HepG2 (cell line): ENCODE data around the gene ARHGAP10. TPM values are rescaled to one million over a fixed set of nuclear protein-coding genes. Genes with fewer than 3 reads are reported as not detected.

Experiments
- ATAC-seq: fragments of 200-7000 bp; cut with Tn5 transposase; 3 replicates; pipeline ENCODE4 v1.9.1; 2020; ENCODE audit warnings: mild to moderate bottlenecking, moderate library complexity
- BruUV-seq: library from RNA; stranded (reverse); fragments of 400-500 nt; replicated peaks from 2 replicates; lab custom pipeline; 2021; lab: Mats Ljungman, UMichigan
- CTCF ChIA-PET: fragments of 300-600 bp; formaldehyde crosslinking; extraction: SDS; loops from one replicate; lab custom pipeline; 2021; ENCODE audit warnings: low total read pairs, inconsistent platforms, low intra/inter-chr PET ratio; lab: Yijun Ruan, JAX
- POLR2A ChIA-PET: fragments of 350-600 bp; sonication (Branson Sonifier 250); formaldehyde crosslinking; loops from one replicate; lab custom pipeline; 2020; ENCODE audit warnings: antibody characterized with exemption, inconsistent platforms; lab: Yijun Ruan, JAX
- DNase-seq: peaks from one replicate; pipeline ENCODE4 v3.0.0-alpha.2; 2015; ENCODE audit warnings: low spot score
- FAIRE-seq: peaks from 3 replicates; lab custom pipeline; 2011; peaks lifted over from hg19 to GRCh38; lab: Jason Lieb, UNC
- H2AFZ ChIP-seq: one replicate; pipeline ENCODE4 v1.6.1; 2011; ENCODE audit warnings: low read length, inconsistent platforms
- H3K27ac ChIP-seq: fragments of 300-600 bp; 3 replicates; pipeline ENCODE4 v1.8.0; 2011; ENCODE audit warnings: mixed run types, mild to moderate bottlenecking, mixed read lengths, low read length, inconsistent platforms; ENCODE audit not compliant: insufficient read depth; ENCODE audit errors: extremely low read length
- H3K27me3 ChIP-seq, 2 experiments: fragments of 200-600 bp in 1 of 2; 2 replicates in 1 of 2; 3 replicates in 1 of 2; pipeline versions ENCODE4 v1.6.0 to v1.8.0; 2011; ENCODE audit warnings: low read length in 2 of 2, mild to moderate bottlenecking in 2 of 2, moderate library complexity in 2 of 2, inconsistent platforms in 1 of 2; ENCODE audit not compliant: insufficient read depth in 2 of 2, control insufficient read depth in 1 of 2
- H3K36me3 ChIP-seq, 2 experiments: fragments of 200-600 bp in 1 of 2; replicated peaks in 1 of 2; 2 replicates in 1 of 2; 3 replicates in 1 of 2; pipeline versions ENCODE4 v1.5.1 to v1.8.0; 2011; ENCODE audit warnings: low read length in 2 of 2, inconsistent platforms in 1 of 2; ENCODE audit not compliant: insufficient read depth in 2 of 2, control insufficient read depth in 1 of 2
- H3K4me1 ChIP-seq: 2 replicates; pipeline ENCODE4 v1.5.1; 2012; ENCODE audit warnings: low read length, inconsistent platforms; ENCODE audit not compliant: insufficient read depth
- H3K4me2 ChIP-seq: 2 replicates; pipeline ENCODE4 v1.6.0; 2011; ENCODE audit warnings: low read depth, low read length, inconsistent platforms
- H3K4me3 ChIP-seq, 3 experiments: fragments of 200-600 bp in 1 of 3; sonication (generic), shearing (Covaris generic) in 1 of 3; replicated peaks in 1 of 3; 2 replicates each; pipeline ENCODE4 v1.5.1; 2011 to 2016; ENCODE audit warnings: low read length in 3 of 3, inconsistent platforms in 2 of 3, low read depth in 2 of 3, mild to moderate bottlenecking in 2 of 3, control low read depth in 1 of 3, mixed read lengths in 1 of 3; ENCODE audit not compliant: insufficient read depth in 1 of 3
- H3K79me2 ChIP-seq: one replicate; pipeline ENCODE4 v1.6.1; 2011; ENCODE audit warnings: low read length, inconsistent platforms; ENCODE audit not compliant: insufficient read depth
- H3K9ac ChIP-seq: 2 replicates; pipeline ENCODE4 v1.6.0; 2011; ENCODE audit warnings: mild to moderate bottlenecking, low read depth, low read length, inconsistent platforms; ENCODE audit not compliant: insufficient read depth
- H3K9me3 ChIP-seq: 2 replicates; pipeline ENCODE4 v1.5.1; 2012; ENCODE audit warnings: mild to moderate bottlenecking, low read length
- H4K20me1 ChIP-seq: 2 replicates; pipeline ENCODE4 v1.6.0; 2011; ENCODE audit warnings: inconsistent platforms, mild to moderate bottlenecking, low read length, moderate library complexity; ENCODE audit not compliant: insufficient read depth
- MAF1 ChIP-seq: sonication (generic); formaldehyde crosslinking; IDR thresholded peaks from 2 replicates; pipeline ENCODE4 v1.5.0; 2020; ENCODE audit warnings: missing genetic modification reagents, borderline replicate concordance
- ZC3H13 ChIP-seq: sonication (generic); formaldehyde crosslinking; IDR thresholded peaks from 2 replicates; pipeline ENCODE4 v1.8.1; 2023; ENCODE audit warnings: mild to moderate bottlenecking, missing genetic modification reagents, moderate library complexity
- ZNF12 ChIP-seq: sonication (generic); formaldehyde crosslinking; IDR thresholded peaks from 2 replicates; pipeline ENCODE4 v1.5.0; 2020; ENCODE audit warnings: missing genetic modification reagents
- ZNF350 ChIP-seq: sonication (generic); formaldehyde crosslinking; IDR thresholded peaks from 2 replicates; pipeline ENCODE4 v1.4.0; 2020; ENCODE audit warnings: mild to moderate bottlenecking, low read depth, missing genetic modification reagents, borderline replicate concordance
- ZNF850 ChIP-seq: sonication (generic); formaldehyde crosslinking; conservative IDR thresholded peaks from 2 replicates; pipeline ENCODE4 v1.9.0; 2021; ENCODE audit warnings: mild to moderate bottlenecking, missing genetic modification reagents
- WGBS: methylation state at CpG from one replicate; pipeline ENCODE4 v1.1.6; 2017; ENCODE audit warnings: low lambda C conversion rate; 5-methylcytosine and 5-hydroxymethylcytosine counted together
- in situ Hi-C: cut with HindIII; loops from 2 replicates; pipeline ENCODE4 v1.10.0; 2017; ENCODE audit warnings: low pct_unique_long_range_greater_than_20kb; ENCODE audit not compliant: extremely low pct_ligation_motif_present
- intact Hi-C: fragments of 100-400 bp; cut with micrococcal nuclease; formaldehyde crosslinking; loops from one replicate; pipeline ENCODE4 v1.10.0; 2022; ENCODE audit not compliant: unreplicated experiment
- polyA plus RNA-seq, 8 experiments: library from polyadenylated mRNA; depleted of rRNA in 3 of 8; stranded (reverse) in 7 of 8; unstranded in 1 of 8; fragments of >200 nt; fragmentation: Illumina TruSeq in 4 of 8; extraction: Trizol in 4 of 8; gene quantifications; 2 replicates each; pipeline versions ENCODE4 v1.2.1 to v1.2.3, GENCODE V29; 2011 to 2016; ENCODE audit warnings: low read depth in 4 of 8, missing spikeins in 1 of 8, mixed read lengths in 1 of 8; ENCODE audit not compliant: insufficient read depth in 1 of 8
- total RNA-seq, 5 experiments: library from RNA; depleted of rRNA; stranded (reverse); fragments of >200 nt; fragmentation: Illumina TruSeq; extraction: Trizol; gene quantifications; 2 replicates each; pipeline ENCODE4 v1.2.3, GENCODE V29; 2016; ENCODE audit warnings: low read depth in 1 of 5
- TF ChIP-seq, protein P1 (sequence below): sonication (generic); formaldehyde crosslinking; IDR thresholded peaks from 2 replicates; pipeline ENCODE4 v1.8.0; 2022; ENCODE audit warnings: missing genetic modification reagents, mild to moderate bottlenecking, inconsistent platforms, borderline replicate concordance
- TF ChIP-seq, protein P2 (sequence below): IDR thresholded peaks from 2 replicates; pipeline ENCODE4 v1.6.1; 2016; ENCODE audit warnings: control low read depth

ARHGAP10 gene
- total and polyA plus RNA-seq, 2 of the 13 experiments (the other 11 are each of a cell fraction or from before 2014, with no cell fraction given) = 0.45 to 1.6 TPM

DNA sequence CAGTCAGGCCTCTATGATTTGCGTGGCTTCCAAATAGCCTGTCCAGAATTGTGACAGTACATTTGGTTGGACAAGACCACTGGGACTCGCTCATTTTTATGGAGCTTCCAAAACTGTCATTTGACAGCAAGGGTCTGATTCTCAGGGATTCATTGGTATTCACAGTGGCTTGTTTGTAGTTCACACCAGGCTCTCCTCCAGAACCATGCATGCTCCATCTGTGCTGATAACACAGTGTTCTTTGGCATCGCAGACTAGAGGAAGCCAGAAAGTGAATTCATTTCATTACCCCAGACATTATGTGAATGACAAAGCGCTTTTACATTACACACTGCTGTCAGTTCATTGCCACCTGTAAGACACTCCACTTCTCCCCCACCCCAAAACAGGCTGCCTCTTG is 208.3 kb downstream of the ARHGAP10 start:
- Histone ChIP-seq H3K36me3 (no peaks in the 10 kb centered on the region), H3K27ac (no peak overlapping the region), H3K4me2 (no peak overlapping the region), H3K79me2 (no peaks in the 10 kb centered on the region), H3K9me3 (no peaks in the 10 kb centered on the region), H3K9ac (no peak overlapping the region), H3K27me3 (no peaks in the 10 kb centered on the region), H2AFZ (no peak overlapping the region), H3K4me1 (no peaks in the 10 kb centered on the region), H4K20me1 (no peaks in the 10 kb centered on the region), H3K4me3 (no peak overlapping the region)
- DNase-seq = no peak
- no peak for ATAC-seq
- CTCF ChIA-PET = no interaction called here
- intact Hi-C loops = no loop called here
- WGBS = 75% methylated on average over 4 of the region's 4 CpGs
- POLR2A ChIA-PET = no interaction called here
- in situ Hi-C loops = no loop called here
- no peak for TF ChIP-seq ZNF350 (CRISPR knock-in tag)
- TF ChIP-seq ZNF12 (CRISPR knock-in tag) = no peak
- TF ChIP-seq ZC3H13 (CRISPR knock-in tag) = no peak
- no peak for TF ChIP-seq MAF1 (CRISPR knock-in tag)
- TF ChIP-seq ZNF850 (CRISPR knock-in tag) = no peak
- TF ChIP-seq, protein P1, sequence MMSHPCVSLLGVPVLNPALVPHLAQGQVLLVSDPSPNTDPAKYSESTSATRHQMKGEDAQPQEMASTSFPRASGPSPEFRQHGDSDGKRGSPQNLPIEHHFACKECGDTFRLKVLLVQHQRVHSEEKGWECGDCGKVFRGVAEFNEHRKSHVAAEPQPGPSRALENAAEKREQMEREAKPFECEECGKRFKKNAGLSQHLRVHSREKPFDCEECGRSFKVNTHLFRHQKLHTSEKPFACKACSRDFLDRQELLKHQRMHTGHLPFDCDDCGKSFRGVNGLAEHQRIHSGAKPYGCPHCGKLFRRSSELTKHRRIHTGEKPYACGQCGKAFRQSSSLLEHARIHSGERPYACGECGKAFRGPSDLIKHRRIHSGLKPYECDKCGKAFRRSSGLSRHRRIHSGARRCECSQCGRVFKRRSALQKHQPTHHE (CRISPR knock-in tag) = no peak
- TF ChIP-seq, protein P2, sequence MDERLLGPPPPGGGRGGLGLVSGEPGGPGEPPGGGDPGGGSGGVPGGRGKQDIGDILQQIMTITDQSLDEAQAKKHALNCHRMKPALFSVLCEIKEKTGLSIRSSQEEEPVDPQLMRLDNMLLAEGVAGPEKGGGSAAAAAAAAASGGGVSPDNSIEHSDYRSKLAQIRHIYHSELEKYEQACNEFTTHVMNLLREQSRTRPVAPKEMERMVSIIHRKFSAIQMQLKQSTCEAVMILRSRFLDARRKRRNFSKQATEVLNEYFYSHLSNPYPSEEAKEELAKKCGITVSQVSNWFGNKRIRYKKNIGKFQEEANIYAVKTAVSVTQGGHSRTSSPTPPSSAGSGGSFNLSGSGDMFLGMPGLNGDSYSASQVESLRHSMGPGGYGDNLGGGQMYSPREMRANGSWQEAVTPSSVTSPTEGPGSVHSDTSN = no peak
- no peak for FAIRE-seq
- BruUV-seq = no TSS peak
